ENCODE data around the gene KPNA3.

Gene KPNA3

GRCh38 chr13:49693191-49693733 is 99.2 kb downstream of the KPNA3 start:
- no peaks in the 10 kb centered on the region for H3K9me2 ChIP-seq (replicated peaks; ENCODE audit: low read depth, low read length)
- H3K4me3 ChIP-seq (ENCODE audit: low read length, poor library complexity, severe bottlenecking), result no peak overlapping the region
- no peak overlapping the region for H2AFZ ChIP-seq (ENCODE audit: low read length)
- no peak overlapping the region for H3K9ac ChIP-seq (ENCODE audit: low read depth, low read length, poor library complexity, severe bottlenecking)
- H3K9me3 ChIP-seq (ENCODE audit: insufficient read depth, low read depth, low read length), result no peaks in the 10 kb centered on the region
- TF ChIP-seq EZH2phosphoT487 (IDR thresholded peaks at IDR 0.05; ENCODE audit: borderline replicate concordance) (no peak; the same call in 1 of the 2 replicates), CTCF (conservative IDR thresholded peaks at IDR 0.05; ENCODE audit: low read length) (no peak)
- H3K36me3 ChIP-seq (ENCODE audit: insufficient read depth, low read length), result no peaks in the 10 kb centered on the region; the same call in 1 of the 2 replicates
- no peaks in the 10 kb centered on the region for H3K27me3 ChIP-seq (ENCODE audit: insufficient read depth, low read length, poor library complexity, severe bottlenecking)
- peak overlapping the region; percentile 10 for H3K4me2 ChIP-seq (ENCODE audit: low read depth, low read length, poor library complexity, severe bottlenecking)
- peaks cover 21% of the 10 kb centered on the region for H4K20me1 ChIP-seq (ENCODE audit: insufficient read depth, low read length, poor library complexity, severe bottlenecking)
- H3K4me1 ChIP-seq (ENCODE audit: insufficient read depth, low read length, poor library complexity, severe bottlenecking), result peaks cover 44% of the 10 kb centered on the region
- H3F3A ChIP-seq (ENCODE audit: low read depth), result peaks cover 8% of the 10 kb centered on the region
- H3K79me2 ChIP-seq (ENCODE audit: insufficient read depth, low read length), result peaks cover 25% of the 10 kb centered on the region

GRCh38 chr13:49690995-49691784 is 101.3 kb downstream of the KPNA3 start, which contains the start of gene EBPL:
EBPL (minus strand) TSS chr13:49691486; CDS start chr13:49691424, 62 bp downstream.
- no peaks in the 10 kb centered on the region for H3K9me3 ChIP-seq (ENCODE audit: insufficient read depth, low read depth, low read length)
- H3K79me2 ChIP-seq (ENCODE audit: insufficient read depth, low read length), result peaks cover 46% of the 10 kb centered on the region
- H2AFZ ChIP-seq (ENCODE audit: low read length), result peak within 1 kb of the TSS; percentile 88
- peak within 1 kb of the TSS; percentile 92 for H3K4me2 ChIP-seq (ENCODE audit: low read depth, low read length, poor library complexity, severe bottlenecking)
- H3K4me3 ChIP-seq (ENCODE audit: low read length, poor library complexity, severe bottlenecking), result peak within 1 kb of the TSS; percentile 88
- H3F3A ChIP-seq (ENCODE audit: low read depth), result peaks cover 8% of the 10 kb centered on the region
- H3K36me3 ChIP-seq (ENCODE audit: insufficient read depth, low read length), result no peaks in the 10 kb centered on the region
- peak within 1 kb of the TSS; percentile 86 for H3K9ac ChIP-seq (ENCODE audit: low read depth, low read length, poor library complexity, severe bottlenecking)
- H3K4me1 ChIP-seq (ENCODE audit: insufficient read depth, low read length, poor library complexity, severe bottlenecking), result peaks cover 62% of the 10 kb centered on the region
- peaks cover 29% of the 10 kb centered on the region for H4K20me1 ChIP-seq (ENCODE audit: insufficient read depth, low read length, poor library complexity, severe bottlenecking)
- TF ChIP-seq EZH2phosphoT487 (IDR thresholded peaks at IDR 0.05; ENCODE audit: borderline replicate concordance) (no peak), CTCF (conservative IDR thresholded peaks at IDR 0.05; ENCODE audit: low read length) (no peak)
- H3K27me3 ChIP-seq (ENCODE audit: insufficient read depth, low read length, poor library complexity, severe bottlenecking), result no peaks in the 10 kb centered on the region
- no peaks in the 10 kb centered on the region for H3K9me2 ChIP-seq (replicated peaks; ENCODE audit: low read depth, low read length)

- Histone ChIP-seq H3K9ac (ENCODE audit: low read depth, low read length, poor library complexity, severe bottlenecking) (peak overlapping the region; percentile 86), H3K9me2 (replicated peaks; ENCODE audit: low read depth, low read length) (no peaks in the 10 kb centered on the region), H2AFZ (ENCODE audit: low read length) (peak overlapping the region; percentile 88), H3K4me3 (ENCODE audit: low read length, poor library complexity, severe bottlenecking) (peak overlapping the region; percentile 88), H3K79me2 (ENCODE audit: insufficient read depth, low read length) (peaks cover 52% of the 10 kb centered on the region), H3F3A (ENCODE audit: low read depth) (peaks cover 8% of the 10 kb centered on the region), H3K9me3 (ENCODE audit: insufficient read depth, low read depth, low read length) (no peaks in the 10 kb centered on the region), H3K4me1 (ENCODE audit: insufficient read depth, low read length, poor library complexity, severe bottlenecking) (peaks cover 62% of the 10 kb centered on the region), H4K20me1 (ENCODE audit: insufficient read depth, low read length, poor library complexity, severe bottlenecking) (peaks cover 29% of the 10 kb centered on the region), H3K4me2 (ENCODE audit: low read depth, low read length, poor library complexity, severe bottlenecking) (peak overlapping the region; percentile 92), H3K27me3 (ENCODE audit: insufficient read depth, low read length, poor library complexity, severe bottlenecking) (no peaks in the 10 kb centered on the region), H3K36me3 (ENCODE audit: insufficient read depth, low read length) (no peaks in the 10 kb centered on the region)
- TF ChIP-seq CTCF (conservative IDR thresholded peaks at IDR 0.05; ENCODE audit: low read length), result no peak
- no peak for TF ChIP-seq EZH2phosphoT487 (IDR thresholded peaks at IDR 0.05; ENCODE audit: borderline replicate concordance)
Observed at GRCh38 chr13:49690133-49690994, 102.1 kb downstream of the KPNA3 start.

Data from Loucy (cell line).